Measurements from ENCODE around the gene ROR2. TPM values are rescaled to one million over a fixed set of nuclear protein-coding genes. Genes with fewer than 3 reads are reported as not detected.

The ROR2 gene
- total and polyA plus RNA-seq, 2 of the 8 experiments (the other 6 are each of a cell fraction or from before 2014, with no cell fraction given) = 2.7 to 4.3 TPM

DNA sequence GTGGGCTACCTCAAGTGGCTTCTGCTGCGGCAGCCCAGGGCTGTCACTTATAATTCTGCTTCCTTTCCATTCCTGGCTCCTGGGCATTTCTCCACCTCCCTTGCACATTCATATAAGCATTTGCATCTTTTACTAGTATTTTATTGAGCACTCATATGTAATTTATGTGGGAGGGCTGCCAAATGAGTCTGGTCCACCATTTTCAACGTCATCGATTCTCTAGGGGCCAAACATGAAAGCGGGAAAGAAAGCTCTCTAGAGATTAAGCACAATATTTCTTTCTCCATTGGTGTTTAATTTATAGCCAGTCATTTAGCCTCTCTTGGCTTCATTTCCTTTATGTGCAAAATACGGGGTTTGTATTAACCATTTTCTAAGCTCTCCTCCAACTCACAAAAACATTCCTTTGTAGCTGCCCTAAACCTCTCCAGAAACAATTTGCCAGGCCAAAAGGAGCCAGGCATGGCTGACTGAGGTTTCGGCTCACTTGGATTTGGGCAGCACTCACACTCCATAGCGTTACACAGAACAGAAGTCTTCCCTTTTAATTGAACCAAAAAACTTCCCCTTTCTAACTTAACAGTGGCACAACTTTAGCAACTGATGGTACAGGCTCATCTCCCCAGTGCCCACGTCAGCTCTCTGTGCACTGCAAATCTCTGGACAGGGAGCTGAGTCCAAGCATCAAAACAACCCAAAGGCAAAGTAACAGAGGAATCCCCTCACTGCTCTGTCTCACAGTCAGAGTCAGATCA is 183.5 kb downstream of the ROR2 start:
- Histone ChIP-seq H3K79me2 (ENCODE audit: control insufficient read depth in 1 of 2, insufficient read depth in 2 of 2, low read length in 2 of 2) (no peaks in the 10 kb centered on the region), H3K36me3 (ENCODE audit: control insufficient read depth in 2 of 4, insufficient read depth in 4 of 4, low read length in 3 of 4) (no peaks in the 10 kb centered on the region), H4K8ac (ENCODE audit: extremely low read depth, insufficient read depth, low read length) (no peak overlapping the region), H4K91ac (replicated peaks; ENCODE audit: insufficient read length, low read length) (no peak overlapping the region), H3K18ac (ENCODE audit: extremely low read depth, low read length) (no peak overlapping the region), H3K23ac (ENCODE audit: insufficient read length) (no peak overlapping the region), H3K9ac (replicated peaks in 1 of 4; ENCODE audit: extremely low read depth in 1 of 4, low read depth in 3 of 4, low read length in 3 of 4) (no peak overlapping the region; a peak in 1 of 7 replicates), H3K79me1 (ENCODE audit: low read depth, low read length) (no peaks in the 10 kb centered on the region), H3K9me3 (ENCODE audit: insufficient read depth in 2 of 2, low read depth in 1 of 2, low read length in 1 of 2) (0 out of 4 replicates have a peak, but pooled peaks cover 0 to 4% of the 10 kb centered on the region in 2 experiments), H4K20me1 (replicated peaks in 1 of 2; ENCODE audit: control insufficient read depth in 1 of 2, insufficient read depth in 2 of 2, low read length in 2 of 2) (no peaks in the 10 kb centered on the region), H2BK15ac (ENCODE audit: low read length) (no peak overlapping the region), H2AFZ (ENCODE audit: low read length) (no peak overlapping the region), H3K23me2 (ENCODE audit: low read depth, low read length) (no peaks in the 10 kb centered on the region), H2BK5ac (ENCODE audit: low read depth, low read length) (no peak overlapping the region), H3K4me2 (ENCODE audit: insufficient read depth in 1 of 2, low read depth in 2 of 2, low read length in 2 of 2) (no peak overlapping the region), H3K4me1 (replicated peaks in 1 of 4; ENCODE audit: control insufficient read depth in 3 of 4, insufficient read depth in 4 of 4, low read length in 3 of 4) (no peaks in the 10 kb centered on the region), H2BK120ac (replicated peaks; ENCODE audit: low read depth, low read length) (no peak overlapping the region), H2BK20ac (ENCODE audit: low read length) (no peak overlapping the region), H3K56ac (replicated peaks; ENCODE audit: insufficient read length, low read depth, low read length) (no peak overlapping the region), H3K4ac (replicated peaks; ENCODE audit: insufficient read length, low read depth, low read length) (no peak overlapping the region), H3K27me3 (replicated peaks in 1 of 4; ENCODE audit: control insufficient read depth in 3 of 4, extremely low read depth in 1 of 4, insufficient read depth in 3 of 4, low read length in 3 of 4) (no peaks in the 10 kb centered on the region), H4K5ac (ENCODE audit: insufficient read length, low read depth, low read length) (no peak overlapping the region), H3K4me3 (ENCODE audit: extremely low read depth in 1 of 4, insufficient read depth in 2 of 4, low read depth in 3 of 4, low read length in 4 of 4) (no peak overlapping the region), H2BK12ac (ENCODE audit: low read depth, low read length) (no peak overlapping the region), H2AK5ac (ENCODE audit: low read depth, low read length) (no peak overlapping the region), H3K14ac (ENCODE audit: insufficient read length) (no peak overlapping the region), H3K27ac (ENCODE audit: low read depth, low read length) (no peak overlapping the region)
- DNase-seq (ENCODE audit: low read depth in 1 of 2, low spot score in 2 of 2) = no peak
- CTCF ChIA-PET (ENCODE audit: partially characterized antibody) = interaction anchor here (0.6 to 4.1 kb wide), 6 partner anchors 8 to 440 kb away, joined by 3 to 32 read pairs (median 6); no protein-coding TSS in a partner anchor
- no peak for TF ChIP-seq PHF8 (conservative IDR thresholded peaks at IDR 0.05; ENCODE audit: low read depth, low read length)
- no peak for TF ChIP-seq SP4 (IDR thresholded peaks at IDR 0.05; ENCODE audit: low read length)
- no peak for TF ChIP-seq RNF2 (IDR thresholded peaks at IDR 0.05; ENCODE audit: borderline replicate concordance, low read depth, low read length, missing control alignments, poor library complexity, severe bottlenecking)
- POLR2A ChIA-PET (ENCODE audit: partially characterized antibody) = no interaction called here
- WGBS, 2 experiments (ENCODE audit: extremely low coverage in 1 of 2, insufficient coverage in 1 of 2, insufficient read length in 1 of 2, insufficient replicate concordance in 2 of 2, low coverage in 1 of 2, low lambda C conversion rate in 2 of 2, missing lambda C conversion rate in 1 of 2) = 93% methylated on average over 8 of the region's 8 CpGs; no CpG with 5 or more reads in 1 of the 2 experiments
- no peak for FAIRE-seq

Data from H1 (cell line).